ENCODE results near the gene JPH3.

DNA sequence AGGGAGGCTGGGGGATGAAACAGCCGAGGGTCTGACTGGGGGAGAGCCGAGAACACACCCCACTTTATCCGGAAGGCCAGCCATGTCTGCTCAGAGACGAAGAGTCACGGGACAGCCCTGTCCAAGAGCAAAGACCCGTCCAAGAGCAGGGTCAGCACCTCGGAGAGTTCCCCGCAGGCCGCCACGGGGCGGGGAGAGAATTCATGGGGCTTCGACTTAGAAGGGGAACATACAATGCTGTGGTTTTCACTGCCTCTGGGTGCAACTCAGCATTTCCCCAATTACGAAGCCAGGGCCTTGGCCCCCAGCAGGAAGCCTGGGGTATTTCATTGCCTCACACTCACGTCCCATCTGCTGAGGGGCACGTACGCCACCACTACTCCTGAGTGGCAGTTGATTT, 59.3 kb downstream of the JPH3 start:
- TF ChIP-seq, protein P1, sequence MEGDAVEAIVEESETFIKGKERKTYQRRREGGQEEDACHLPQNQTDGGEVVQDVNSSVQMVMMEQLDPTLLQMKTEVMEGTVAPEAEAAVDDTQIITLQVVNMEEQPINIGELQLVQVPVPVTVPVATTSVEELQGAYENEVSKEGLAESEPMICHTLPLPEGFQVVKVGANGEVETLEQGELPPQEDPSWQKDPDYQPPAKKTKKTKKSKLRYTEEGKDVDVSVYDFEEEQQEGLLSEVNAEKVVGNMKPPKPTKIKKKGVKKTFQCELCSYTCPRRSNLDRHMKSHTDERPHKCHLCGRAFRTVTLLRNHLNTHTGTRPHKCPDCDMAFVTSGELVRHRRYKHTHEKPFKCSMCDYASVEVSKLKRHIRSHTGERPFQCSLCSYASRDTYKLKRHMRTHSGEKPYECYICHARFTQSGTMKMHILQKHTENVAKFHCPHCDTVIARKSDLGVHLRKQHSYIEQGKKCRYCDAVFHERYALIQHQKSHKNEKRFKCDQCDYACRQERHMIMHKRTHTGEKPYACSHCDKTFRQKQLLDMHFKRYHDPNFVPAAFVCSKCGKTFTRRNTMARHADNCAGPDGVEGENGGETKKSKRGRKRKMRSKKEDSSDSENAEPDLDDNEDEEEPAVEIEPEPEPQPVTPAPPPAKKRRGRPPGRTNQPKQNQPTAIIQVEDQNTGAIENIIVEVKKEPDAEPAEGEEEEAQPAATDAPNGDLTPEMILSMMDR (IDR thresholded peaks at IDR 0.05): no peak
- TF ChIP-seq ELF4 (CRISPR knock-in tag; IDR thresholded peaks at IDR 0.05; ENCODE audit: low read depth): no peak
- TF ChIP-seq, protein P2, sequence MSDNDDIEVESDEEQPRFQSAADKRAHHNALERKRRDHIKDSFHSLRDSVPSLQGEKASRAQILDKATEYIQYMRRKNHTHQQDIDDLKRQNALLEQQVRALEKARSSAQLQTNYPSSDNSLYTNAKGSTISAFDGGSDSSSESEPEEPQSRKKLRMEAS (CRISPR knock-in tag; IDR thresholded peaks at IDR 0.05): peak; percentile 47; the same call in 1 of the 2 replicates
- peak; percentile 57; the same call in 1 of the 2 replicates for TF ChIP-seq NFE2L1 (CRISPR knock-in tag; IDR thresholded peaks at IDR 0.05)
- no peak for TF ChIP-seq NR2C2 (CRISPR knock-in tag; IDR thresholded peaks at IDR 0.05)
- no peak for TF ChIP-seq SP1 (CRISPR knock-in tag; conservative IDR thresholded peaks at IDR 0.05)
- TF ChIP-seq, protein P3, sequence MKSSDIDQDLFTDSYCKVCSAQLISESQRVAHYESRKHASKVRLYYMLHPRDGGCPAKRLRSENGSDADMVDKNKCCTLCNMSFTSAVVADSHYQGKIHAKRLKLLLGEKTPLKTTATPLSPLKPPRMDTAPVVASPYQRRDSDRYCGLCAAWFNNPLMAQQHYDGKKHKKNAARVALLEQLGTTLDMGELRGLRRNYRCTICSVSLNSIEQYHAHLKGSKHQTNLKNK (CRISPR knock-in tag; IDR thresholded peaks at IDR 0.05): no peak
- no peak for TF ChIP-seq CREM (CRISPR knock-in tag; IDR thresholded peaks at IDR 0.05)
- TF ChIP-seq IRF2 (CRISPR knock-in tag; IDR thresholded peaks at IDR 0.05; ENCODE audit: borderline replicate concordance, low read depth): no peak
- no peak for TF ChIP-seq RELA (CRISPR knock-in tag; IDR thresholded peaks at IDR 0.05; ENCODE audit: borderline replicate concordance)
